GM23338 (cell line): ENCODE data around the gene MERTK. TPM values are rescaled to one million over a fixed set of nuclear protein-coding genes. Genes with fewer than 3 reads are reported as not detected.

Source experiments
- ATAC-seq: fragments of 200-7000 bp; cut with Tn5 transposase; 3 replicates; pipeline ENCODE4 v1.9.1; 2020
- DNase-seq: peaks from one replicate; pipeline ENCODE4 v3.0.0-alpha.2; 2015; ENCODE audit warnings: low spot score
- H2AFZ ChIP-seq: fragments of 200-600 bp; sonication (generic); 2 replicates; pipeline ENCODE4 v1.8.0; 2016; ENCODE audit warnings: antibody characterized with exemption, mild to moderate bottlenecking, moderate library complexity
- H3F3A ChIP-seq: fragments of 200-600 bp; sonication (generic); replicated peaks from 2 replicates; pipeline ENCODE4 v1.8.0; 2017; ENCODE audit warnings: antibody characterized with exemption, mixed run types, low read depth
- H3K27ac ChIP-seq: fragments of 200-600 bp; sonication (generic); 2 replicates; pipeline ENCODE4 v1.6.1; 2016; ENCODE audit warnings: low read depth
- H3K27me3 ChIP-seq: fragments of 200-600 bp; sonication (generic); 2 replicates; pipeline ENCODE4 v1.8.0; 2016; ENCODE audit warnings: mild to moderate bottlenecking, mixed run types, moderate library complexity; ENCODE audit not compliant: insufficient read depth
- H3K36me3 ChIP-seq: fragments of 200-600 bp; sonication (generic); 2 replicates; pipeline ENCODE4 v1.8.0; 2016; ENCODE audit warnings: mild to moderate bottlenecking; ENCODE audit not compliant: insufficient read depth
- H3K4me1 ChIP-seq: fragments of 200-600 bp; sonication (generic); 2 replicates; pipeline ENCODE4 v1.8.0; 2016; ENCODE audit warnings: mild to moderate bottlenecking, moderate library complexity; ENCODE audit not compliant: insufficient read depth
- H3K4me2 ChIP-seq: fragments of 200-600 bp; sonication (generic); 2 replicates; pipeline ENCODE4 v1.7.1; 2017; ENCODE audit warnings: mixed run types
- H3K4me3 ChIP-seq: fragments of 200-600 bp; sonication (generic); 2 replicates; pipeline ENCODE4 v1.6.1; 2016; ENCODE audit warnings: mixed run types
- H3K79me2 ChIP-seq: fragments of 200-600 bp; sonication (generic); replicated peaks from 2 replicates; pipeline ENCODE4 v1.8.0; 2017; ENCODE audit warnings: mild to moderate bottlenecking; ENCODE audit not compliant: insufficient read depth
- H3K9me2 ChIP-seq: fragments of 200-600 bp; sonication (generic); 2 replicates; pipeline ENCODE4 v1.8.0; 2017; ENCODE audit not compliant: insufficient read depth
- H4K20me1 ChIP-seq: fragments of 200-600 bp; sonication (generic); replicated peaks from 2 replicates; pipeline ENCODE4 v1.8.0; 2017; ENCODE audit warnings: mild to moderate bottlenecking; ENCODE audit not compliant: insufficient read depth
- H3K27ac Mint-ChIP-seq: 2 replicates; pipeline ENCODE4 v1.8.0; 2020; ENCODE audit warnings: inconsistent platforms, mild to moderate bottlenecking, moderate library complexity, mixed read lengths
- H3K27me3 Mint-ChIP-seq: 3 replicates; pipeline ENCODE4 v1.8.0; 2022; ENCODE audit warnings: low read depth, mild to moderate bottlenecking, moderate library complexity, mixed read lengths, inconsistent platforms; ENCODE audit not compliant: insufficient read depth, poor library complexity
- H3K36me3 Mint-ChIP-seq: 3 replicates; pipeline ENCODE4 v1.8.0; 2021; ENCODE audit warnings: low read depth, mild to moderate bottlenecking, inconsistent platforms, moderate library complexity, mixed read lengths
- H3K4me1 Mint-ChIP-seq: 3 replicates; pipeline ENCODE4 v1.8.0; 2020; ENCODE audit warnings: mild to moderate bottlenecking, inconsistent platforms, mixed read lengths
- H3K4me3 Mint-ChIP-seq: 3 replicates; pipeline ENCODE4 v1.8.0; 2021; ENCODE audit warnings: moderate library complexity, mild to moderate bottlenecking, inconsistent platforms, mixed read lengths
- H3K9me3 Mint-ChIP-seq: 3 replicates; pipeline ENCODE4 v1.8.0; 2020; ENCODE audit warnings: moderate library complexity, mild to moderate bottlenecking, inconsistent platforms, mixed read lengths
- ETS1 ChIP-seq: IDR thresholded peaks from 2 replicates; pipeline ENCODE4 v1.6.1; 2016; ENCODE audit warnings: antibody characterized with exemption
- EZH2 ChIP-seq: fragments of 200-600 bp; sonication (generic); IDR thresholded peaks from one replicate; pipeline ENCODE4 v1.8.0; 2017; ENCODE audit warnings: antibody characterized with exemption, mild to moderate bottlenecking, low read depth; ENCODE audit not compliant: unreplicated experiment
- EZH2phosphoT487 ChIP-seq: fragments of 200-600 bp; sonication (generic); IDR thresholded peaks from one replicate; pipeline ENCODE4 v1.8.1; 2018; ENCODE audit warnings: antibody characterized with exemption; ENCODE audit not compliant: unreplicated experiment
- STAT1 ChIP-seq: IDR thresholded peaks from one replicate; pipeline ENCODE4 v1.6.1; 2016; ENCODE audit warnings: antibody characterized with exemption; ENCODE audit not compliant: unreplicated experiment
- polyA plus RNA-seq: library from polyadenylated mRNA; unstranded; fragments of >200 nt; fragmentation: Nextera tagmentation; extraction: Ambion mirVana; gene quantifications from 2 replicates; pipeline ENCODE4 v1.2.1, GENCODE V29; 2016
- total RNA-seq: library from RNA; depleted of rRNA; stranded (reverse); fragments of >200 nt; shearing (Covaris generic); gene quantifications from 2 replicates; pipeline ENCODE4 v1.2.3, GENCODE V29; 2014
- TF ChIP-seq, protein P1 (sequence below): IDR thresholded peaks from one replicate; pipeline ENCODE4 v1.6.1; 2018; ENCODE audit warnings: antibody characterized with exemption; ENCODE audit not compliant: unreplicated experiment
- TF ChIP-seq, protein P2 (sequence below): fragments of 250-450 bp; sonication (Bioruptor Pico); IDR thresholded peaks from 2 replicates; pipeline ENCODE4 v1.5.0; 2020; ENCODE audit warnings: mild to moderate bottlenecking, moderate library complexity

The MERTK gene
- total and polyA plus RNA-seq, 2 experiments from 2014 or later = 3.0 to 9.0 TPM

DNA sequence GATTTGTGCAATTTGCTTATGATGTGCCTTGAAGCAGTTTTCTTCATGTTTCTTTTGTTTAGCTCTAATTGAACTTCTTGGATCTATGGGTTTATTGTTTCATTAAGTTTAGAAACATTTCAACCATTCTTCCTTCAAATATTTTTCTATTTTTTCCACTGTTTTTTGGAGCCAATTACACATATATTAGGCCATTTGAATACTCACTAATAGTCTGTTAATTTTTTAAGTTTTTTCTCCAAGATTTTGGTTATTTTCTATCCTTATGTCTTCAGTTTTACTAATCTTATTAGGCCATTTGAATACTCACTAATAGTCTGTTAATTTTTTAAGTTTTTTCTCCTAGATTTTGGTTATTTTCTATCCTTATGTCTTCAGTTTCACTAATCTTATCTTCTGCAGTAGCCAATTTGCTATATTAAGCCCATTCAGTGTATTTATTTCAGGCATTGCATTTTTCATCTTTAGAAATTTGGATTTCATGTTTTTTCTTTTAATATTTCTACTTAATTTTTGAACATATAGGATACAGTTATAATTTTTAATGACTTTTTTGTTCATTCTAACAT, 147.1 kb downstream of the MERTK start (continued):
- TF ChIP-seq, protein P1, sequence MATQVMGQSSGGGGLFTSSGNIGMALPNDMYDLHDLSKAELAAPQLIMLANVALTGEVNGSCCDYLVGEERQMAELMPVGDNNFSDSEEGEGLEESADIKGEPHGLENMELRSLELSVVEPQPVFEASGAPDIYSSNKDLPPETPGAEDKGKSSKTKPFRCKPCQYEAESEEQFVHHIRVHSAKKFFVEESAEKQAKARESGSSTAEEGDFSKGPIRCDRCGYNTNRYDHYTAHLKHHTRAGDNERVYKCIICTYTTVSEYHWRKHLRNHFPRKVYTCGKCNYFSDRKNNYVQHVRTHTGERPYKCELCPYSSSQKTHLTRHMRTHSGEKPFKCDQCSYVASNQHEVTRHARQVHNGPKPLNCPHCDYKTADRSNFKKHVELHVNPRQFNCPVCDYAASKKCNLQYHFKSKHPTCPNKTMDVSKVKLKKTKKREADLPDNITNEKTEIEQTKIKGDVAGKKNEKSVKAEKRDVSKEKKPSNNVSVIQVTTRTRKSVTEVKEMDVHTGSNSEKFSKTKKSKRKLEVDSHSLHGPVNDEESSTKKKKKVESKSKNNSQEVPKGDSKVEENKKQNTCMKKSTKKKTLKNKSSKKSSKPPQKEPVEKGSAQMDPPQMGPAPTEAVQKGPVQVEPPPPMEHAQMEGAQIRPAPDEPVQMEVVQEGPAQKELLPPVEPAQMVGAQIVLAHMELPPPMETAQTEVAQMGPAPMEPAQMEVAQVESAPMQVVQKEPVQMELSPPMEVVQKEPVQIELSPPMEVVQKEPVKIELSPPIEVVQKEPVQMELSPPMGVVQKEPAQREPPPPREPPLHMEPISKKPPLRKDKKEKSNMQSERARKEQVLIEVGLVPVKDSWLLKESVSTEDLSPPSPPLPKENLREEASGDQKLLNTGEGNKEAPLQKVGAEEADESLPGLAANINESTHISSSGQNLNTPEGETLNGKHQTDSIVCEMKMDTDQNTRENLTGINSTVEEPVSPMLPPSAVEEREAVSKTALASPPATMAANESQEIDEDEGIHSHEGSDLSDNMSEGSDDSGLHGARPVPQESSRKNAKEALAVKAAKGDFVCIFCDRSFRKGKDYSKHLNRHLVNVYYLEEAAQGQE = no peak
- TF ChIP-seq EZH2phosphoT487 = no peak
- no peak for TF ChIP-seq EZH2
- TF ChIP-seq, protein P2, sequence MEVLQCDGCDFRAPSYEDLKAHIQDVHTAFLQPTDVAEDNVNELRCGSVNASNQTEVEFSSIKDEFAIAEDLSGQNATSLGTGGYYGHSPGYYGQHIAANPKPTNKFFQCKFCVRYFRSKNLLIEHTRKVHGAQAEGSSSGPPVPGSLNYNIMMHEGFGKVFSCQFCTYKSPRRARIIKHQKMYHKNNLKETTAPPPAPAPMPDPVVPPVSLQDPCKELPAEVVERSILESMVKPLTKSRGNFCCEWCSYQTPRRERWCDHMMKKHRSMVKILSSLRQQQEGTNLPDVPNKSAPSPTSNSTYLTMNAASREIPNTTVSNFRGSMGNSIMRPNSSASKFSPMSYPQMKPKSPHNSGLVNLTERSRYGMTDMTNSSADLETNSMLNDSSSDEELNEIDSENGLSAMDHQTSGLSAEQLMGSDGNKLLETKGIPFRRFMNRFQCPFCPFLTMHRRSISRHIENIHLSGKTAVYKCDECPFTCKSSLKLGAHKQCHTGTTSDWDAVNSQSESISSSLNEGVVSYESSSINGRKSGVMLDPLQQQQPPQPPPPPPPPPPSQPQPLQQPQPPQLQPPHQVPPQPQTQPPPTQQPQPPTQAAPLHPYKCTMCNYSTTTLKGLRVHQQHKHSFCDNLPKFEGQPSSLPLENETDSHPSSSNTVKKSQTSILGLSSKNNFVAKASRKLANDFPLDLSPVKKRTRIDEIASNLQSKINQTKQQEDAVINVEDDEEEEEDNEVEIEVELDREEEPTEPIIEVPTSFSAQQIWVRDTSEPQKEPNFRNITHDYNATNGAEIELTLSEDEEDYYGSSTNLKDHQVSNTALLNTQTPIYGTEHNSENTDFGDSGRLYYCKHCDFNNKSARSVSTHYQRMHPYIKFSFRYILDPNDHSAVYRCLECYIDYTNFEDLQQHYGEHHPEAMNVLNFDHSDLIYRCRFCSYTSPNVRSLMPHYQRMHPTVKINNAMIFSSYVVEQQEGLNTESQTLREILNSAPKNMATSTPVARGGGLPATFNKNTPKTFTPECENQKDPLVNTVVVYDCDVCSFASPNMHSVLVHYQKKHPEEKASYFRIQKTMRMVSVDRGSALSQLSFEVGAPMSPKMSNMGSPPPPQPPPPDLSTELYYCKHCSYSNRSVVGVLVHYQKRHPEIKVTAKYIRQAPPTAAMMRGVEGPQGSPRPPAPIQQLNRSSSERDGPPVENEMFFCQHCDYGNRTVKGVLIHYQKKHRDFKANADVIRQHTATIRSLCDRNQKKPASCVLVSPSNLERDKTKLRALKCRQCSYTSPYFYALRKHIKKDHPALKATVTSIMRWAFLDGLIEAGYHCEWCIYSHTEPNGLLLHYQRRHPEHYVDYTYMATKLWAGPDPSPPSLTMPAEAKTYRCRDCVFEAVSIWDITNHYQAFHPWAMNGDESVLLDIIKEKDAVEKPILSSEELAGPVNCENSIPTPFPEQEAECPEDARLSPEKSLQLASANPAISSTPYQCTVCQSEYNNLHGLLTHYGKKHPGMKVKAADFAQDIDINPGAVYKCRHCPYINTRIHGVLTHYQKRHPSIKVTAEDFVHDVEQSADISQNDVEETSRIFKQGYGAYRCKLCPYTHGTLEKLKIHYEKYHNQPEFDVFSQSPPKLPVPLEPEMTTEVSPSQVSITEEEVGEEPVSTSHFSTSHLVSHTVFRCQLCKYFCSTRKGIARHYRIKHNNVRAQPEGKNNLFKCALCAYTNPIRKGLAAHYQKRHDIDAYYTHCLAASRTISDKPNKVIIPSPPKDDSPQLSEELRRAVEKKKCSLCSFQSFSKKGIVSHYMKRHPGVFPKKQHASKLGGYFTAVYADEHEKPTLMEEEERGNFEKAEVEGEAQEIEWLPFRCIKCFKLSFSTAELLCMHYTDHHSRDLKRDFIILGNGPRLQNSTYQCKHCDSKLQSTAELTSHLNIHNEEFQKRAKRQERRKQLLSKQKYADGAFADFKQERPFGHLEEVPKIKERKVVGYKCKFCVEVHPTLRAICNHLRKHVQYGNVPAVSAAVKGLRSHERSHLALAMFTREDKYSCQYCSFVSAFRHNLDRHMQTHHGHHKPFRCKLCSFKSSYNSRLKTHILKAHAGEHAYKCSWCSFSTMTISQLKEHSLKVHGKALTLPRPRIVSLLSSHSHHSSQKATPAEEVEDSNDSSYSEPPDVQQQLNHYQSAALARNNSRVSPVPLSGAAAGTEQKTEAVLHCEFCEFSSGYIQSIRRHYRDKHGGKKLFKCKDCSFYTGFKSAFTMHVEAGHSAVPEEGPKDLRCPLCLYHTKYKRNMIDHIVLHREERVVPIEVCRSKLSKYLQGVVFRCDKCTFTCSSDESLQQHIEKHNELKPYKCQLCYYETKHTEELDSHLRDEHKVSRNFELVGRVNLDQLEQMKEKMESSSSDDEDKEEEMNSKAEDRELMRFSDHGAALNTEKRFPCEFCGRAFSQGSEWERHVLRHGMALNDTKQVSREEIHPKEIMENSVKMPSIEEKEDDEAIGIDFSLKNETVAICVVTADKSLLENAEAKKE (CRISPR knock-in tag) = no peak

DNA sequence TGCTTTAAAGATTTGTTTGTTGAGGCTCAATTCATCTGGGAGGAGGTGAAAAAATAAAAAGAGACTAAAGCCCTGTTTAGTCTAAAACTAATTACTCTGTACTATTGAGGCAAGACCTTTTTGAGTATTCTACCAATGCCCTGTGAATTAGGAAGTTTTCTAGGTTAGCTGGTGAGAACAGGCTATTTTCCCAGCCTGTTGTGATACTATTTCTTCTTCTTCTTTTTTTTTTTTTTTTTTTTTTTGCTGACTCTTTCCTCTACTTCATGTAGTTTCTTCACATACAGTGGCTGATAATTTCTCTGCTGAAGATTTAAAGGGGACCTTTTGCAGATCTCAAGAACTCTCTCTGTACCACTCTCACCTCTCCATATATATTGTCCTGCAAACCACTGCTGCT, 147.8 kb downstream of the MERTK start:
- DNase-seq (no peak), ATAC-seq (no peak)
- Mint-ChIP-seq H3K9me3 (peaks cover 32% of the 10 kb centered on the region), H3K27me3 (no peaks in the 10 kb centered on the region), H3K4me3 (no peak overlapping the region), H3K36me3 (peaks cover 10% of the 10 kb centered on the region), H3K27ac (no peak overlapping the region), H3K4me1 (peaks cover 26% of the 10 kb centered on the region)
- Histone ChIP-seq H3K36me3 (no peaks in the 10 kb centered on the region), H3K9me2 (no peaks in the 10 kb centered on the region), H3K27me3 (no peaks in the 10 kb centered on the region), H3K27ac (no peak overlapping the region), H3K79me2 (no peaks in the 10 kb centered on the region), H3K4me2 (no peak overlapping the region), H2AFZ (no peak overlapping the region), H4K20me1 (no peaks in the 10 kb centered on the region), H3K4me3 (no peak overlapping the region), H3F3A (no peaks in the 10 kb centered on the region), H3K4me1 (peaks cover 18% of the 10 kb centered on the region)
- TF ChIP-seq ETS1 = no peak
- no peak for TF ChIP-seq STAT1
